ENCODE measurements around the gene CASP5.

CASP5 gene

GRCh38 chr11:105022527-105022926, 441 bp downstream of the CASP5 start:
- Histone ChIP-seq H3K9me2 (replicated peaks; ENCODE audit: insufficient read depth, low read length) (no peaks in the 10 kb centered on the region), H3F3A (ENCODE audit: insufficient read depth) (no peaks in the 10 kb centered on the region), H3K79me2 (ENCODE audit: insufficient read depth, low read length) (no peaks in the 10 kb centered on the region), H3K27me3 (ENCODE audit: low read length) (no peaks in the 10 kb centered on the region), H4K20me1 (ENCODE audit: low read depth, low read length) (no peaks in the 10 kb centered on the region), H3K36me3 (ENCODE audit: low read length) (no peaks in the 10 kb centered on the region), H3K9me3 (ENCODE audit: insufficient read depth, low read length) (no peaks in the 10 kb centered on the region), H3K27ac (ENCODE audit: low read depth, low read length) (no peak overlapping the region), H3K4me3 (ENCODE audit: insufficient read depth, low read length, poor library complexity, severe bottlenecking) (no peak overlapping the region), H2AFZ (ENCODE audit: low read depth, low read length, severe bottlenecking) (no peak overlapping the region), H3K4me2 (ENCODE audit: low read depth, low read length, poor library complexity, severe bottlenecking) (no peak overlapping the region), H3K9ac (ENCODE audit: low read length) (no peak overlapping the region)
- TF ChIP-seq EZH2phosphoT487 (conservative IDR thresholded peaks at IDR 0.05; ENCODE audit: low read length) = no peak
- no peak for TF ChIP-seq CTCF (IDR thresholded peaks at IDR 0.05; ENCODE audit: insufficient read depth, low read length, poor library complexity, severe bottlenecking)

- Histone ChIP-seq H3K9me3 (ENCODE audit: insufficient read depth, low read length) (no peaks in the 10 kb centered on the region), H3K27me3 (ENCODE audit: low read length) (no peaks in the 10 kb centered on the region), H2AFZ (ENCODE audit: low read depth, low read length, severe bottlenecking) (no peak overlapping the region), H3K9me2 (replicated peaks; ENCODE audit: insufficient read depth, low read length) (no peaks in the 10 kb centered on the region), H3K4me2 (ENCODE audit: low read depth, low read length, poor library complexity, severe bottlenecking) (no peak overlapping the region), H3K36me3 (ENCODE audit: low read length) (no peaks in the 10 kb centered on the region), H4K20me1 (ENCODE audit: low read depth, low read length) (no peaks in the 10 kb centered on the region), H3K27ac (ENCODE audit: low read depth, low read length) (no peak overlapping the region), H3K4me3 (ENCODE audit: insufficient read depth, low read length, poor library complexity, severe bottlenecking) (no peak overlapping the region), H3K9ac (ENCODE audit: low read length) (no peak overlapping the region), H3F3A (ENCODE audit: insufficient read depth) (no peaks in the 10 kb centered on the region), H3K79me2 (ENCODE audit: insufficient read depth, low read length) (no peaks in the 10 kb centered on the region)
- TF ChIP-seq EZH2phosphoT487 (conservative IDR thresholded peaks at IDR 0.05; ENCODE audit: low read length) (no peak), CTCF (IDR thresholded peaks at IDR 0.05; ENCODE audit: insufficient read depth, low read length, poor library complexity, severe bottlenecking) (no peak)
Observed at GRCh38 chr11:105007463-105007862, 15.5 kb downstream of the CASP5 start.

- Histone ChIP-seq H4K20me1 (ENCODE audit: low read depth, low read length) (no peaks in the 10 kb centered on the region), H3K9me2 (replicated peaks; ENCODE audit: insufficient read depth, low read length) (no peaks in the 10 kb centered on the region), H3K4me2 (ENCODE audit: low read depth, low read length, poor library complexity, severe bottlenecking) (no peak overlapping the region), H3K27me3 (ENCODE audit: low read length) (no peaks in the 10 kb centered on the region), H2AFZ (ENCODE audit: low read depth, low read length, severe bottlenecking) (no peak overlapping the region), H3K36me3 (ENCODE audit: low read length) (no peaks in the 10 kb centered on the region), H3K27ac (ENCODE audit: low read depth, low read length) (no peak overlapping the region), H3F3A (ENCODE audit: insufficient read depth) (no peaks in the 10 kb centered on the region), H3K4me3 (ENCODE audit: insufficient read depth, low read length, poor library complexity, severe bottlenecking) (no peak overlapping the region), H3K9ac (ENCODE audit: low read length) (no peak overlapping the region), H3K9me3 (ENCODE audit: insufficient read depth, low read length) (no peaks in the 10 kb centered on the region), H3K79me2 (ENCODE audit: insufficient read depth, low read length) (no peaks in the 10 kb centered on the region)
- TF ChIP-seq EZH2phosphoT487 (conservative IDR thresholded peaks at IDR 0.05; ENCODE audit: low read length) (no peak), CTCF (IDR thresholded peaks at IDR 0.05; ENCODE audit: insufficient read depth, low read length, poor library complexity, severe bottlenecking) (no peak)
Observed at GRCh38 chr11:105005451-105005845, 17.5 kb downstream of the CASP5 start.

All from SU-DHL-6 (cell line).